Measurements from ENCODE around the gene ABCC11.
"Not testable (repeated sequence)": the region's sequence is repeated elsewhere in the genome, so short reads cannot be mapped to it uniquely, and the experiment has no call there.

Gene ABCC11

DNA sequence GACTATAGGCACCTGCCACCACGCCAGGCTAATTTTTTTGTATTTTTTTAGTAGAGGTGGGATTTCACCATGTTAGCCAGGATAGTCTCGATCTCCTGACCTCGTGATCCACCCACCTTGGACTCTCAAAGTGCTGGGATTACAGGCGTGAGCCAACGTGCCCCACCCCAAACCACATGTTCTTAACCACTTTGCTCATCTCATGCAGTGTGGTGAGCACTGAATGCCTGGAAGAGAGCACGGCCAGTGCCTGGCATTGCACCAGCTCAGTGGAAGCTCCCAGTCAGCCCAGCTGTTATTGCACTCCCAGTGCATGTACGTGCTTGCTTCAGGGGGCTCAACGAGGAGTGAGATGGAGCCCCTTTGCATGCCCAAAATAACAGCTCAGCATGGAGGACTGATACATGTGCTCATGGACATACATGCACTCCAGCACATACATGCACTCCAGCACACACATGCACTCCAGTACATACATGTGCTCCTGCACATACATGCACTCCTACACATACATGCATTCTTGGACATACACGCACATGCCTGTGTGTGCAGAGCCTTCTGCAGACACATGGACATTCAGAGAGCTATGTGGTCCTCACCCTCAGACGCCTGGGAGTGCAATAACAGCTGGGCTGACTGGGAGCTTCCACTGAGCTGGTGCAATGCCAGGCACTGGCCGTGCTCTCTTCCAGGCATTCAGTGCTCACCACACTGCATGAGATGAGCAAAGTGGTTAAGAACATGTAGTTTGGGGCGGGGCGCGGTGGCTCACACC lies 65.4 kb downstream of the ABCC11 start:
- no CpG with 5 or more reads among the region's 14 CpGs for WGBS (ENCODE audit: insufficient coverage, insufficient read length)
- H3K4me1 ChIP-seq (ENCODE audit: control insufficient read depth, insufficient read depth, low read length); H3K27me3 ChIP-seq (ENCODE audit: control insufficient read depth, insufficient read depth, low read length); H3K36me3 ChIP-seq (ENCODE audit: control insufficient read depth, insufficient read depth, low read length); H3K9me3 ChIP-seq (ENCODE audit: control insufficient read depth, insufficient read depth, low read length); H3K27ac ChIP-seq (ENCODE audit: low read length); H3K4me3 ChIP-seq (ENCODE audit: low read length); DNase-seq (ENCODE audit: low read depth, low spot score): not testable (repeated sequence)

DNA sequence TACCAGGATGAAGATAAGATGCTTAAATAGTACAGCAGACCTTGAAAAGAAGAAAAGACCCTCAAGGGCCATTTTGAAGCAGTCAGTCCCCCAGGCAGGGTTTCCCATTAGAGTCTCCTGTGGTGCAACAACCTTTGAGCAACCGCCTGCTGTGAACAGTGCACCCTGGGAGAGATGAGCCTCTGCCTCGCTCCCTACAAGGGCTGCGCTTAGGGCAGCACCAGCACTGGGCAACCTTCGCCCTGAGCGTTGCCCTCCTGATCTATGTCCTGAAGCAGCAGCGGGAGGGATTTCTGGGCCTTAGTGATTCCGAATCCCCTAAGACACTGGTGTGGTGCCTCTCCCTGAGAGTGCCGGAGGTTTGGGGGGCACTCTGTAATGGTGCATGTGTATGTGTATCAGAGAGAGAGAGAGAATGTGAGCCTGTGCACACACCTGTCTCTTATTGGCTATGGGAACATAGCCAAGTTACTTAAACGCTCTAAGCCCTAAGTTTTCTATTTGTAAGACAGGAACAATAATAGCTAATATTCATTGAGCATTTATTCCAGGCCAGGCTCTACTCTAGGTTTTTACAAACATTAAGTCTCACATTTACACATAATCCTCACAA lies 66.4 kb downstream of the ABCC11 start:
- Histone ChIP-seq H3K9me3 (ENCODE audit: control insufficient read depth, insufficient read depth, low read length) (no peaks in the 10 kb centered on the region), H3K27me3 (ENCODE audit: control insufficient read depth, insufficient read depth, low read length) (no peaks in the 10 kb centered on the region; the same call in 1 of the 2 replicates), H3K36me3 (ENCODE audit: control insufficient read depth, insufficient read depth, low read length) (no peaks in the 10 kb centered on the region), H3K4me1 (ENCODE audit: control insufficient read depth, insufficient read depth, low read length) (no peaks in the 10 kb centered on the region; the same call in 1 of the 2 replicates), H3K27ac (ENCODE audit: low read length) (no peak overlapping the region), H3K4me3 (ENCODE audit: low read length) (no peak overlapping the region)
- DNase-seq (ENCODE audit: low read depth, low spot score): no peak
- WGBS (ENCODE audit: insufficient coverage, insufficient read length): no CpG with 5 or more reads among the region's 9 CpGs

DNA sequence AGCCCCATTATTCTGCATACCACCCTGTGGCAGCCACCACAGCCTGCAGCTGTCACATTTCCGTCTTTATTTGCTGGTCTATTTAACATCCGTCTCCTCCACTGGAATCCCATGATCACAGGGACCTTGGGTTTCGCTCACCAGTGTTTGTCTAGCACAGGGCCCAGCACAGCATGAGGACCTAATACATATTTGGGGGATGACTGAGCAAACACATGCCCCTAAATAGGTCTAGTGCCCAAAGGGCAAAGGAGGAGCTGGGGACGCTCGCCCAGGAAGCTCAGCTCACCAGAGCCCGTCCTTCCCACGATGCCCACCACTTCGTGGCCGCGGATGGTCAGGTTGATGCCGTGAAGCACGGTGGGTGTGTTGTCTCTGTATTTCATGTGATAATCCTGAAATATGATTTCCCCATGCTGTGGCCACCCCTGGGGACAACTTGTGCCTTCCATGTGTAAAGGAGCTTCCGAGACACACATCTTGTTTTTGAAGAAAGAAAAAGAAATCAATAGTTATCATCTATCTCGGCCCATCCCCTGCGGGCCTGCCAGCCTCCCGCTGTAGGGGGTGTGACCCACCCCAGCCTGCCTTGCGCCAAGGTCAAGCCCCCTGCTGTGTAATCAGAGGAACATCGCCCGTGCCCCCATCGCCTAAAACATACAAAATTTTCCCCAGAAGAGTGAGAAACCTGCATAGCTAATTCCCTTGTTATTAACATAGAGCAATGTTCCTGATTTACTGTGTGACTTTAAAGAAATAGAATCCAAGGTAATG lies 70.5 kb downstream of the ABCC11 start:
- no peak overlapping the region for H3K27ac ChIP-seq (ENCODE audit: low read length)
- WGBS (ENCODE audit: insufficient coverage, insufficient read length): no CpG with 5 or more reads among the region's 20 CpGs
- no peaks in the 10 kb centered on the region for H3K9me3 ChIP-seq (ENCODE audit: control insufficient read depth, insufficient read depth, low read length)
- no peaks in the 10 kb centered on the region for H3K36me3 ChIP-seq (ENCODE audit: control insufficient read depth, insufficient read depth, low read length)
- H3K27me3 ChIP-seq (ENCODE audit: control insufficient read depth, insufficient read depth, low read length): no peaks in the 10 kb centered on the region
- H3K4me3 ChIP-seq (ENCODE audit: low read length): no peak overlapping the region
- DNase-seq (ENCODE audit: low read depth, low spot score): no peak
- no peaks in the 10 kb centered on the region for H3K4me1 ChIP-seq (ENCODE audit: control insufficient read depth, insufficient read depth, low read length)

DNA sequence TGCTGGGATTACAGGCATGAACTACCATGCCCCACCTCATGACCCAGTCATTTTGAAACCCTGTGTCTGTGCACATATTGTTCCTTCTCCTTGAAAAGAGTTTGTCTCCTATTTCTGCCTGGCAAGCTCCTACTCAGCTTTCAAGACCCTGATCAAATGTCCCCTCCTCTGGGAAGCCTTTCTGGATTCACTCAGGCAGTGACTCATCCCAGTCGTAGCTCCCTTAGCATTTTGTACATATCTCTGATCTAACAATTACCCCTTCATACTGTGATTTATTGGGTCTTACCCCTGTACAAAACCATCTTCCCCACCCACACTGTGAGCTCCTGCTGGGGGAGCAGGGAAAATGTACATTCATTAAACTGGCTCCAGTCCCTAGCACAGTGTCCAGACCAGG lies 73.5 kb downstream of the ABCC11 start:
- WGBS (ENCODE audit: insufficient coverage, insufficient read length): no CpG with 5 or more reads among the region's 1 CpG

DNA sequence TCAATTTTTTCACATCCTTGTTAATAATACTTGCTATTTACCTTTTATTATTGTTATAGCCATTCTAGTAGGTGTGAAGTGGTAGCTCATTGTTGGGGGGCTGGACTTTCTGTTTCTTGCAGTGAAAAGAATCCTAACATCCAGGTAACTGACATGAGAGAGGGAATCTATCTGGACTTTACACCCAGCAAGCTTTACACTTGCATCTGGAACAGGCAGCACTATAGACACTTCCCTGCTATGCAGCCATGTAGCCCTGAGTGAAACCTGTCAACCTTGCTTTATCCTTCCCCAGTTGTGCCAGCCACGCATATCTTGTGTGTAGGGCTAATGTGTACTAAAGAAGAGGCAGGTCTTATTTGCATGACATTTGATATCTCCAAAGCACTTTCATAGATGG lies 74.7 kb downstream of the ABCC11 start:
- Histone ChIP-seq H3K27ac (ENCODE audit: low read length) (no peak overlapping the region), H3K4me3 (ENCODE audit: low read length) (no peak overlapping the region), H3K9me3 (ENCODE audit: control insufficient read depth, insufficient read depth, low read length) (no peaks in the 10 kb centered on the region), H3K4me1 (ENCODE audit: control insufficient read depth, insufficient read depth, low read length) (no peaks in the 10 kb centered on the region), H3K27me3 (ENCODE audit: control insufficient read depth, insufficient read depth, low read length) (no peaks in the 10 kb centered on the region), H3K36me3 (ENCODE audit: control insufficient read depth, insufficient read depth, low read length) (no peaks in the 10 kb centered on the region)
- WGBS (ENCODE audit: insufficient coverage, insufficient read length): no CpG with 5 or more reads among the region's 1 CpG
- DNase-seq (ENCODE audit: low read depth, low spot score): no peak

More for the DNA sequence above, 73.5 kb downstream of the ABCC11 start:
- H3K27ac ChIP-seq (ENCODE audit: low read length): no peak overlapping the region
- no peaks in the 10 kb centered on the region for H3K4me1 ChIP-seq (ENCODE audit: control insufficient read depth, insufficient read depth, low read length)
- H3K27me3 ChIP-seq (ENCODE audit: control insufficient read depth, insufficient read depth, low read length): no peaks in the 10 kb centered on the region
- H3K4me3 ChIP-seq (ENCODE audit: low read length): no peak overlapping the region
- DNase-seq (ENCODE audit: low read depth, low spot score): no peak
- no peaks in the 10 kb centered on the region for H3K36me3 ChIP-seq (ENCODE audit: control insufficient read depth, insufficient read depth, low read length)
- H3K9me3 ChIP-seq (ENCODE audit: control insufficient read depth, insufficient read depth, low read length): no peaks in the 10 kb centered on the region

DNA sequence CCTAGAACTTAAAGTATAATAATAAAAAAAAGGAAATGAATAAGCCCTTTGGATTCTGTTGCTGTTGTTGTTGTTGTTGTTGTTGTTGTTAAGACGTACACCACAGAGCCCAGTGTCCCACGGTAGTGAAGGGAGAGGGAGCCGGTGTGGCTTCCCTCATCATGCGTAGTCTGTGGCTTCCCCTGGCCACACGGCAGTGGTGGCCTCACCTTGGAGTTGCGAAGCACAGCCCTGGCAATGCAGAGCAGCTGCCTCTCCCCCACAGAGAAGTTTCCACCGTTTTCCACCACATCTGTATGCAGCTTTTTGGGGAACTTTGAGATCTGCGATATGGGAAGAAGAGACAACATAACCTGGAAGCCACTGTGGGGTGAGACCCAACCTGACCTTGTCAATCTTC lies 77.4 kb downstream of the ABCC11 start:
- WGBS (ENCODE audit: insufficient coverage, insufficient read length): no CpG with 5 or more reads among the region's 8 CpGs
- no peak for DNase-seq (ENCODE audit: low read depth, low spot score)

DNA sequence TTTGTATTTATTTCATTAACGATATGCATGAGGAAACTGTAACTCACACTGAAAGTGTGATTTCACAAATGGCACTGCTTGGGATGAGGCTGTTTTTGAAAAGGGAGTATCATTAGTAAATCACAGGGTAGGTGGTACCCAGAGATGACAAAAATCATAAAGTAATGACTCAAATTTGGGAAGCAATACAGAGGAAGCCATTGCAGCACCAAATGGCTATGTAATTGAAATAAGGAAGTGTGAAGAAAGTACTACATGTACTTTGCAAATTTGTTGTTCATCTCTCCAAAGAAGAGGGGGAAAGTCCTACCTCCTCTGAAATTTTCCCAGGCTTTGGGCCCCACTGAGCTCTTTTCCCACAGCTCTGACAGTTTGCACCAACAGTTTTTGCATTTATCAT lies 79.3 kb downstream of the ABCC11 start:
- Histone ChIP-seq H3K4me3 (ENCODE audit: low read length) (no peak overlapping the region), H3K9me3 (ENCODE audit: control insufficient read depth, insufficient read depth, low read length) (no peaks in the 10 kb centered on the region), H3K27me3 (ENCODE audit: control insufficient read depth, insufficient read depth, low read length) (no peaks in the 10 kb centered on the region; the same call in 1 of the 2 replicates), H3K36me3 (ENCODE audit: control insufficient read depth, insufficient read depth, low read length) (no peaks in the 10 kb centered on the region), H3K27ac (ENCODE audit: low read length) (no peak overlapping the region), H3K4me1 (ENCODE audit: control insufficient read depth, insufficient read depth, low read length) (no peaks in the 10 kb centered on the region; the same call in 1 of the 2 replicates)
- no CpG with 5 or more reads among the region's 1 CpG for whole genome bisulfite sequencing (ENCODE audit: insufficient coverage, insufficient read length)
- DNase-seq (ENCODE audit: low read depth, low spot score): no peak

More for the DNA sequence above, 77.4 kb downstream of the ABCC11 start:
- no peak overlapping the region for H3K27ac ChIP-seq (ENCODE audit: low read length)
- H3K36me3 ChIP-seq (ENCODE audit: control insufficient read depth, insufficient read depth, low read length): no peaks in the 10 kb centered on the region
- no peaks in the 10 kb centered on the region; the same call in 1 of the 2 replicates for H3K4me1 ChIP-seq (ENCODE audit: control insufficient read depth, insufficient read depth, low read length)
- H3K27me3 ChIP-seq (ENCODE audit: control insufficient read depth, insufficient read depth, low read length): no peaks in the 10 kb centered on the region; the same call in 1 of the 2 replicates
- H3K9me3 ChIP-seq (ENCODE audit: control insufficient read depth, insufficient read depth, low read length): no peaks in the 10 kb centered on the region
- H3K4me3 ChIP-seq (ENCODE audit: low read length): no peak overlapping the region

DNA sequence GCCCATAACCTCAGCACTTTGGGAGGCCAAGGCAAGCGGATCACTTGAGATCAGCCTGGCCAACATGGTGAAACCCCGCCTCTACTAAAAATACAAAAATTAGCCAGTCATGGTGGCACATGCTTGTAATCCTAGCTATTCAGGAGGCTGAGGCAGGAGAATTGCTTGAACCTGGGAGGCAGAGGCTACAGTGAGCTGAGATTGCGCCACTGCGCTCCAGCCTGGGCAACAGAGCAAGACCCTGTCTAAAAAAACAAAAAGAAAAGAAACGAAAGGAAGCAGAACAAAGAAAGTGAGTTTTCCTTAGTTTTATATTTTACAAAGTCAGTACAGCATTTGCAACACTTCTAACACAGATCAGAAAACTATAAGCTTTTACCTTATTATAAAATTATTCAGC lies 80.7 kb downstream of the ABCC11 start:
- H3K9me3 ChIP-seq (ENCODE audit: control insufficient read depth, insufficient read depth, low read length); H3K4me3 ChIP-seq (ENCODE audit: low read length); H3K36me3 ChIP-seq (ENCODE audit: control insufficient read depth, insufficient read depth, low read length); DNase-seq (ENCODE audit: low read depth, low spot score); H3K4me1 ChIP-seq (ENCODE audit: control insufficient read depth, insufficient read depth, low read length); H3K27me3 ChIP-seq (ENCODE audit: control insufficient read depth, insufficient read depth, low read length); H3K27ac ChIP-seq (ENCODE audit: low read length): not testable (repeated sequence)
- WGBS (ENCODE audit: insufficient coverage, insufficient read length): no CpG with 5 or more reads among the region's 5 CpGs

DNA sequence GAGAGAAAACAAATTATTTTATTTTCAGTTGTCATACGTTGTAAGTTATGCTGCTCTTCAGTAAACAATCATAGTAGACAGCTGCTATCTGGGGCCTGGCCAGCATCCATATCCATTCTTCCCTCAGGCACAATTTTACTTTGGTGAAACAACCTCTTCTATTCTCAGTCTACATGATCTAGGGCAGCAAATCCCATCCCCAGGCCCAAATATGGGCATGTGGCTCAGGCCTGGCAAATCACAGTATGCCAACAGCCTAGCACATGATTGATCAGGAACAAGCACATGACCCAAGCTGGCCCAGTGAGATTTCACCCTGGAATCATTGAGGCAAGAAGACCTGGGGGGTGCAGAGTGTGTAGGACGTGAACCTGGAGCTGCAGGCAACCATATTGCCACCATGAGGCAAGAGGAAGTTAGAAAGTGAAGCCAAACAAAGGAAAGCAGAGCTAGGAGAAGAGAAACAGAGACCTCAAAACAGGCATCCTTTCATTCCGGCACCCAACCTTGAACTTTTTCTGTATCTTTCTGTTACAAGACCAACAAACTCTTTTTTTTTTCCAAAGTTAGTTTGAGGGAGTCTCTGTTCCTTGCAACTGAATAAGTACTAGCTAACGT lies 81.3 kb downstream of the ABCC11 start:
- Histone ChIP-seq H3K9me3 (ENCODE audit: control insufficient read depth, insufficient read depth, low read length) (no peaks in the 10 kb centered on the region), H3K36me3 (ENCODE audit: control insufficient read depth, insufficient read depth, low read length) (no peaks in the 10 kb centered on the region), H3K27me3 (ENCODE audit: control insufficient read depth, insufficient read depth, low read length) (no peaks in the 10 kb centered on the region; the same call in 1 of the 2 replicates), H3K4me1 (ENCODE audit: control insufficient read depth, insufficient read depth, low read length) (no peaks in the 10 kb centered on the region; the same call in 1 of the 2 replicates), H3K4me3 (ENCODE audit: low read length) (no peak overlapping the region), H3K27ac (ENCODE audit: low read length) (no peak overlapping the region)
- no CpG with 5 or more reads among the region's 4 CpGs for WGBS (ENCODE audit: insufficient coverage, insufficient read length)
- DNase-seq (ENCODE audit: low read depth, low spot score): no peak
